Brain microvascular endothelial cell (primary cell): Measurements from ENCODE around the gene HADH.
A peak's percentile ranks its signal among the peaks of the same experiment; 100 is the strongest.

Experiments used
- DNase-seq: peaks from one replicate; pipeline ENCODE4 v3.0.0-alpha.2; 2020
- H3K27ac ChIP-seq: fragments of 250-450 bp; sonication (Bioruptor Pico); 2 replicates; pipeline ENCODE4 v1.5.1; 2020; ENCODE audit warnings: mild to moderate bottlenecking, moderate library complexity
- H3K27me3 ChIP-seq: fragments of 250-450 bp; sonication (Bioruptor Pico); replicated peaks from 2 replicates; pipeline ENCODE4 v1.5.1; 2020; ENCODE audit warnings: mild to moderate bottlenecking
- H3K36me3 ChIP-seq: fragments of 250-450 bp; sonication (Bioruptor Pico); replicated peaks from 2 replicates; pipeline ENCODE4 v1.5.1; 2020; ENCODE audit warnings: mild to moderate bottlenecking
- H3K4me3 ChIP-seq: 2 replicates; pipeline ENCODE4 v1.5.1; 2011; ENCODE audit warnings: low read depth, mild to moderate bottlenecking, control low read depth, low read length, moderate library complexity
- CTCF ChIP-seq: IDR thresholded peaks from 2 replicates; pipeline ENCODE4 v1.5.1; 2011; ENCODE audit warnings: low read depth, mild to moderate bottlenecking, moderate library complexity, low read length, control low read depth, inconsistent platforms; ENCODE audit errors: missing control alignments
- in situ Hi-C: cut with HindIII; loops from 2 replicates; pipeline ENCODE4 v1.10.0; 2017; ENCODE audit warnings: low sequenced_read_pairs, low pct_ligation_motif_present

HADH gene

DNA sequence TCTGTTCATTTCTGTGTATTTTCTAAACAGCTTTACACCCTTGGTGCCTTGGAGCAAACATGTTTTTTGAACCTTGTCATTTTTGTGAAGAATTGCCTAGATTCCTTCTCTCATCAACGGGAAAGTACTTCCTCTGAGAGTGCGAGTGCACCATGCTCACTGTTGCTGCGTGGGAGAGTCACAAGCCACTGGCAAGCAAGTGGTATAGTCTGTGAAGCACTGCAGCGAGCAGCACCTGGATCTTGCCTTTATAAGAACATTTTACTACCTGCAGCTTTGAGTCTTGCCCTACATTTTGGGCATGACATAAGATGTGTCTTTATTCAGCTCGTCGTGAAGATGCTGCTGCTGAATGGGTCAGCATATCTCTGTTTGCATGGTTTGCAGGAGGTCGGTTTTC lies 44.9 kb downstream of the HADH start:
- DNase-seq: no peak

GRCh38 chr4:108035691-108036090 lies 46.0 kb downstream of the HADH start:
- Histone ChIP-seq H3K27ac (no peak overlapping the region), H3K27me3 (no peaks in the 10 kb centered on the region), H3K36me3 (no peaks in the 10 kb centered on the region), H3K4me3 (no peak overlapping the region)
- TF ChIP-seq CTCF: no peak
- in situ Hi-C loops: no loop called here
- DNase-seq: no peak

More for the DNA sequence above, 44.9 kb downstream of the HADH start:
- Histone ChIP-seq H3K4me3 (no peak overlapping the region), H3K27ac (no peak overlapping the region), H3K27me3 (no peaks in the 10 kb centered on the region), H3K36me3 (no peaks in the 10 kb centered on the region)
- TF ChIP-seq CTCF: no peak
- in situ Hi-C loops: no loop called here

- in situ Hi-C loops: no loop called here
- Histone ChIP-seq H3K27me3 (no peaks in the 10 kb centered on the region), H3K4me3 (no peak overlapping the region), H3K36me3 (no peaks in the 10 kb centered on the region), H3K27ac (no peak overlapping the region)
- no peak for DNase-seq
- TF ChIP-seq CTCF: no peak
These were observed 46.5 kb downstream of the HADH start for GRCh38 chr4:108036213-108036612.

GRCh38 chr4:108037884-108038283 lies 48.2 kb downstream of the HADH start:
- TF ChIP-seq CTCF: no peak
- Histone ChIP-seq H3K4me3 (no peak overlapping the region), H3K27ac (no peak overlapping the region), H3K27me3 (no peaks in the 10 kb centered on the region), H3K36me3 (no peaks in the 10 kb centered on the region)
- in situ Hi-C loops: no loop called here
- no peak for DNase-seq

GRCh38 chr4:108042927-108043326 lies 53.2 kb downstream of the HADH start:
- in situ Hi-C loops: no loop called here
- no peak for DNase-seq
- no peaks in the 10 kb centered on the region for H3K36me3 ChIP-seq
- no peaks in the 10 kb centered on the region for H3K27me3 ChIP-seq
- no peak overlapping the region for H3K4me3 ChIP-seq
- no peak overlapping the region for H3K27ac ChIP-seq
- TF ChIP-seq CTCF: peak; percentile 18

DNA sequence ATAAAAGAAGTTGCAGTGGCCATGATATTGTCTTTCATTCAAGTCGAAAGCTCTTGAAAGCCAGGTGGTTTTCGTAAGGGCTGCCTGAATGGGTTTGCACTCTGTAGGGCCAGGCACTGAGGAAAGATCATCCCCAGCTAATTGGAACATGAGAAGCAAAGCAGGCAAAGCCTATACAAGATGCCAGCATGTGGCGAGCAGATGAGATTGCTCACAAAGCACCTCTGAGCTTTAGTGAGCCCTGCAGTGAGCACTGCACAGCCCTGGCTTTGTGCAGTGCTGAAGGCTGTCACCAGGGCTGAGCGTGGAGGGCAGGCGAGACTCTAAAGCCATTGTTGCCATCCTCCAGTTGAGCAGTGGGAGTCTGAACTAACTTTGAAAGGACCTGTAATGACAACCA lies 53.8 kb downstream of the HADH start:
- DNase-seq: no peak
- no peak overlapping the region for H3K4me3 ChIP-seq
- no peak overlapping the region for H3K27ac ChIP-seq

More for the DNA sequence above, 53.8 kb downstream of the HADH start:
- Histone ChIP-seq H3K36me3 (no peaks in the 10 kb centered on the region), H3K27me3 (no peaks in the 10 kb centered on the region)
- in situ Hi-C loops: no loop called here
- TF ChIP-seq CTCF: no peak
